ENCODE data around the gene KLF13.

DNA sequence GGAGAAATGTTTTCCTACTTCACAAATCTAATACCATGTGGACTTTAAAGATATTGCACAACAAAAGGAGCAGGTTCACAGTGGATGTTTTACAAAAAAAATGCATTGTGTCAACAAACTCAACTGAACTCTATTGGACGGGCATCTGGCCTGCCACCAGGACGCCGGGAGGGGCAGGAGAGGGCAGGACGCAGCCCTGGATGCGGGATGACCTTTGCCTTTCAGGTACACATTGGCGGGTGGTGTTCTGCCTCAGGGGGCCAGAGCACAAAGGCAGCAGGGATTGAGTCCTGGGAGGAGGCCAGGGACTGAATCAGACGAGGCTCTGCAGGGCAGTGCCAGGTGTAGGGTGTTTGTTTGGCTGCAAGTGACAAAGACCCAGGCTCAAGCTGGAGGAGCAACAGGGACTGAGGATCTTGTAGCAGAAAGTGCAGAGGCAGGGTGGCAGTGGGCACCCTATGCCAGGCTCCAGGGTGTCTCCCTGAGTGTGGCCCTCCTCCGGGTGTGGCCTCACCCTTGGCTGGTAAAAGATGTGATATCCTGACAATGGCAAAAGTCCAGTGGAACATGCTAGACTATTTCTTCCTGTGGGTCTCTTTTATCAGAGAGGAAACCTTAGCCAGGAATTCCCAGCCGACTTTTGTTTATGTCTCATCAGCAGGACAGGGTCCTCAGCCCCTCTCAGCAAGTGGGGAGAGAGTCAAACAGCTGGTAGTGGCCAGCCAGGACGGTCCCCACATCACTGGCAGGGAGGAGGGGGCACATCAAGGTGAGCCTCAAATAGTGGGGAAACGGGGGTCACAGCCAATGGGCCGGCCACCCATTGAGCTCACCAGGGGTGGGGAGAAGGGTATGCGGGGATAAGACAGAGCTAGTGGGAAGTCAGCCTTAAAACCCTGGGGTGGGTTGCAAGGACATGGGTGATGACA, 29.7 kb upstream of the KLF13 start:
- TF ChIP-seq, protein P1, sequence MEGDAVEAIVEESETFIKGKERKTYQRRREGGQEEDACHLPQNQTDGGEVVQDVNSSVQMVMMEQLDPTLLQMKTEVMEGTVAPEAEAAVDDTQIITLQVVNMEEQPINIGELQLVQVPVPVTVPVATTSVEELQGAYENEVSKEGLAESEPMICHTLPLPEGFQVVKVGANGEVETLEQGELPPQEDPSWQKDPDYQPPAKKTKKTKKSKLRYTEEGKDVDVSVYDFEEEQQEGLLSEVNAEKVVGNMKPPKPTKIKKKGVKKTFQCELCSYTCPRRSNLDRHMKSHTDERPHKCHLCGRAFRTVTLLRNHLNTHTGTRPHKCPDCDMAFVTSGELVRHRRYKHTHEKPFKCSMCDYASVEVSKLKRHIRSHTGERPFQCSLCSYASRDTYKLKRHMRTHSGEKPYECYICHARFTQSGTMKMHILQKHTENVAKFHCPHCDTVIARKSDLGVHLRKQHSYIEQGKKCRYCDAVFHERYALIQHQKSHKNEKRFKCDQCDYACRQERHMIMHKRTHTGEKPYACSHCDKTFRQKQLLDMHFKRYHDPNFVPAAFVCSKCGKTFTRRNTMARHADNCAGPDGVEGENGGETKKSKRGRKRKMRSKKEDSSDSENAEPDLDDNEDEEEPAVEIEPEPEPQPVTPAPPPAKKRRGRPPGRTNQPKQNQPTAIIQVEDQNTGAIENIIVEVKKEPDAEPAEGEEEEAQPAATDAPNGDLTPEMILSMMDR (IDR thresholded peaks at IDR 0.05; ENCODE audit: insufficient read depth, low read depth, low read length): no peak
- no peak for TF ChIP-seq EZH2 (IDR thresholded peaks at IDR 0.05; ENCODE audit: insufficient read depth, low read length)

Measured in astrocyte (in vitro differentiated cells and primary cell).